ENCODE data around the gene MGMT. TPM values are rescaled to one million over a fixed set of nuclear protein-coding genes. Genes with fewer than 3 reads are reported as not detected.

MGMT gene
- total RNA-seq, 2 donors from 2014 or later = 41.1 to 50.4 TPM

DNA sequence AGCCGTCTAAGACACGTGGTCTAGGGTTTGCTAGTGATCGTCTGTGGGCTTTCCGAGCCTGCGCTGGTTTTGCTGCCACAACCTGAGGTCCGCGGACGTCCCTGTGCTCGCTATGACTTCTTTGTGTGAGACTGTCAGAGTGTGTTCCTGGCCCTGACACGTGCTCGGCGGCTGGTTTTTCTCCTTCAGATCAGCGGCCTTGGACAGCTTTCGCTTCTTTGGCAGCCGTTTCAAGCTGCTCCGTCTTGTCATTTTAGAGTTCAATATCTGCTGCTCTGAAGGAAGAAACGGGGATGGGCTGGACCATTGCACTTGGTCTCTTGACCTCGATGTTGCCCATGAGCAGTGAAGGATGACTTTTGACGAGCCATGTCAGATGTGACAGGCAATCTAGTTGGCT, 147.3 kb downstream of the MGMT start:
- H3K9me3 ChIP-seq = no peaks in the 10 kb centered on the region
- DNase-seq (ENCODE audit: low spot score) = no peak
- no peaks in the 10 kb centered on the region for H3K36me3 ChIP-seq
- intact Hi-C loops (cut with DNase I) = no loop called here
- no peaks in the 10 kb centered on the region for H3K4me1 ChIP-seq (replicated peaks)
- no peak overlapping the region for H3K27ac ChIP-seq
- H3K27me3 ChIP-seq (replicated peaks; ENCODE audit: insufficient read depth) = no peaks in the 10 kb centered on the region
- 94% methylated on average over 19 of the region's 19 CpGs for WGBS
- H3K4me3 ChIP-seq = no peak overlapping the region
- no peak for TF ChIP-seq POLR2A (IDR thresholded peaks at IDR 0.05)
- TF ChIP-seq, protein P1, sequence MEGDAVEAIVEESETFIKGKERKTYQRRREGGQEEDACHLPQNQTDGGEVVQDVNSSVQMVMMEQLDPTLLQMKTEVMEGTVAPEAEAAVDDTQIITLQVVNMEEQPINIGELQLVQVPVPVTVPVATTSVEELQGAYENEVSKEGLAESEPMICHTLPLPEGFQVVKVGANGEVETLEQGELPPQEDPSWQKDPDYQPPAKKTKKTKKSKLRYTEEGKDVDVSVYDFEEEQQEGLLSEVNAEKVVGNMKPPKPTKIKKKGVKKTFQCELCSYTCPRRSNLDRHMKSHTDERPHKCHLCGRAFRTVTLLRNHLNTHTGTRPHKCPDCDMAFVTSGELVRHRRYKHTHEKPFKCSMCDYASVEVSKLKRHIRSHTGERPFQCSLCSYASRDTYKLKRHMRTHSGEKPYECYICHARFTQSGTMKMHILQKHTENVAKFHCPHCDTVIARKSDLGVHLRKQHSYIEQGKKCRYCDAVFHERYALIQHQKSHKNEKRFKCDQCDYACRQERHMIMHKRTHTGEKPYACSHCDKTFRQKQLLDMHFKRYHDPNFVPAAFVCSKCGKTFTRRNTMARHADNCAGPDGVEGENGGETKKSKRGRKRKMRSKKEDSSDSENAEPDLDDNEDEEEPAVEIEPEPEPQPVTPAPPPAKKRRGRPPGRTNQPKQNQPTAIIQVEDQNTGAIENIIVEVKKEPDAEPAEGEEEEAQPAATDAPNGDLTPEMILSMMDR (IDR thresholded peaks at IDR 0.05) = no peak
- TF ChIP-seq POLR2AphosphoS5 (IDR thresholded peaks at IDR 0.05) = no peak

DNA sequence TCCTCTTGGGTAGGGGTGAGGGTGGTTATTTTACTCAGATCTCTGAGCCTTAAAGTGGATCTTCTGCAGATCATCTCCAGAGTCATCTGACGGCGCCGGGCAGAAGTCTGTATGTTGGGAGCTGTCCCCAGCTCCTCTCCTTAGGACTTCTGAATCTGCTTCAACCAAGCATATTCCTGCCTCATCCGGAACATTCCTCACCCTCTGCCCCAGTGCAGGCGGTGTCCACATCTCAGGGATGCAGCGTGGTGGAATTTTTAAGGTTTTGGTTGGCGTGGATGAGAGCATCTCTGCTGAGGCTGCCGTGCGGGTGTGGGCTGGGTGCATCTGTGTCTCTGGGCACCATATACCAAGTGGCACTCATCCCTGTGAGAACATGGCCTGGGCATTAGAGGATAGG, 148.3 kb downstream of the MGMT start:
- no peaks in the 10 kb centered on the region for H3K9me3 ChIP-seq
- intact Hi-C loops (cut with DNase I) = no loop called here
- DNase-seq (ENCODE audit: low spot score) = no peak
- H3K4me3 ChIP-seq = no peak overlapping the region
- no peaks in the 10 kb centered on the region for H3K36me3 ChIP-seq
- no peak for TF ChIP-seq POLR2A (IDR thresholded peaks at IDR 0.05)
- TF ChIP-seq, protein P1 (IDR thresholded peaks at IDR 0.05) = no peak
- TF ChIP-seq POLR2AphosphoS5 (IDR thresholded peaks at IDR 0.05) = no peak
- H3K4me1 ChIP-seq (replicated peaks) = no peaks in the 10 kb centered on the region
- H3K27ac ChIP-seq = no peak overlapping the region
- WGBS = 98% methylated on average over 9 of the region's 9 CpGs
- H3K27me3 ChIP-seq (replicated peaks; ENCODE audit: insufficient read depth) = no peaks in the 10 kb centered on the region

DNA sequence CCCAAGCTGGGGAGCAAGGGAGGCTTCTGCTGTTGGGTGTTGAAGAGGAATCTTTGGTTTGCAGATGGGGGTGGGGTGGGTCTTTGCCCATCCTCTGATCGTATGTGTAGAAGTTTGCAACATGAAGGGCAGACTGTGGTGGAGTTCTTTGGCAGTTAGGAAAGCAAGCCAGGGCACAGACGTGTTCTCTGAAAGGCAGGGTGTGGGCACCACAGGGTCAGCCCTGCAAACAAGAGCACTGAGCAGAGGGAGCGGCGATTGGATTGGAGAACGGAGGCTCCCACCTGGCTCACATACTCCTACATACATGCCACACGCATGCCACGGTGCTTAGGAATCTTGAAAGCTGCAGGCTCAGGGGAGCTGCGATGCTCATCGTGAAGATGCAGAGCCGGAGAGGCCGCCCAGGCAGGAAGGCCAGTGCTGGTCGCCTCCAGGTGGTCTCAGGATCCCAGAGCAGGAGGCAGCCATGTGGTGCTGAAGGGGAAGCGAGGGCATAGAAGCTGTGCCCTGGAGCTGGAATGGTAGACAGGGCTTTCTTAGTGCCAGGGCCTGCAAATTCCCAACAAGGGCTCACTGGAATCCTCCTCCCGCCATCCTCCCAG, 149.0 kb downstream of the MGMT start:
- TF ChIP-seq, protein P1 (IDR thresholded peaks at IDR 0.05) = no peak
- no peak for TF ChIP-seq POLR2A (IDR thresholded peaks at IDR 0.05)
- TF ChIP-seq POLR2AphosphoS5 (IDR thresholded peaks at IDR 0.05) = no peak
- H3K27ac ChIP-seq = no peak overlapping the region
- H3K4me1 ChIP-seq (replicated peaks) = no peaks in the 10 kb centered on the region
- WGBS = 96% methylated on average over 14 of the region's 14 CpGs
- no peak overlapping the region for H3K4me3 ChIP-seq
- no peaks in the 10 kb centered on the region for H3K36me3 ChIP-seq
- H3K9me3 ChIP-seq = no peaks in the 10 kb centered on the region
- no peaks in the 10 kb centered on the region for H3K27me3 ChIP-seq (replicated peaks; ENCODE audit: insufficient read depth)
- intact Hi-C loops (cut with DNase I) = no loop called here
- no peak for DNase-seq (ENCODE audit: low spot score)

DNA sequence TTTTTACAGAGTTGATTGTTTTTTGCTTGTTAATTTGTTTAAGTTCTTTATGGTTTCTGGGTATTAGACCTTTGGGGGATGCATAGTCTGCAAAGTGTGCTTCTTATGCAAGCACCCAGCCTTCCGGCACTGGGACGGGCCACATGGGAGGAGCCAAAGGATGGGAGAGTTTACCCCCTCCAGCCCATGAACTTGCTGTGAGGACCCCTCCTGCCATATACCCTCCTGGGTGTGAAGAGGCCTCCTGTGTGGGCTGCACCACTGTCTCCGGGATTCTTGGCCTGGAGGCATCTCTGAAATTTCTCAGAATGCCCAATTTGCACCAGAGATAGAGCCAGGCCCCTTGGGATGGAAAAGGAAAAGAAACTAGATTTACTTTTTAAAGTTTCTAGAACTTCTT, 150.7 kb downstream of the MGMT start:
- Histone ChIP-seq H3K9me3 (no peaks in the 10 kb centered on the region), H3K4me3 (no peak overlapping the region), H3K4me1 (replicated peaks) (no peaks in the 10 kb centered on the region), H3K27me3 (replicated peaks; ENCODE audit: insufficient read depth) (no peaks in the 10 kb centered on the region), H3K36me3 (no peaks in the 10 kb centered on the region), H3K27ac (no peak overlapping the region)
- TF ChIP-seq POLR2A (IDR thresholded peaks at IDR 0.05) (no peak), POLR2AphosphoS5 (IDR thresholded peaks at IDR 0.05) (no peak)
- TF ChIP-seq, protein P1 (IDR thresholded peaks at IDR 0.05) = no peak
- intact Hi-C loops (cut with DNase I) = no loop called here
- 88% methylated on average over 3 of the region's 3 CpGs for WGBS
- DNase-seq (ENCODE audit: low spot score) = no peak

DNA sequence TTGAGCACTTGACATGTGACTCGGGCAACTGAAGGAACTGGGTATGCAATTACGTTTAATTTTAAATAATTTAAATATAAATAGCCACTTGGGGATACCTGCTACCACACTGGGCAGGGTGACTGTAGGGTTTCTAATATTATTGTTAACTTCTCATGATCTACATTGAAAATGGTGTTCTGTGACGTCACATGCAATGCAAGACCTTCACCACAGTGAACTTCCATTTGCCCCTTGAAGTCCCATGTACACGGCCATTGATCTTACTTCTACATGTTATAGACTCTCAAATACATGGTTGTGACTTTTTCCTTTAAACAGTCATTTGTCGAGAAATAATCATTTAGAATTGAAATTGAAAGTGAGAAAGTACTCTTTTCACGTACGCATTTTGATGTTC, 154.0 kb downstream of the MGMT start:
- no peaks in the 10 kb centered on the region for H3K36me3 ChIP-seq
- no peaks in the 10 kb centered on the region for H3K27me3 ChIP-seq (replicated peaks; ENCODE audit: insufficient read depth)
- intact Hi-C loops (cut with DNase I) = no loop called here
- no peak overlapping the region for H3K4me3 ChIP-seq
- TF ChIP-seq, protein P1 (IDR thresholded peaks at IDR 0.05) = no peak
- TF ChIP-seq POLR2AphosphoS5 (IDR thresholded peaks at IDR 0.05) = no peak
- TF ChIP-seq POLR2A (IDR thresholded peaks at IDR 0.05) = no peak
- 81% methylated on average over 7 of the region's 7 CpGs for WGBS
- no peaks in the 10 kb centered on the region for H3K4me1 ChIP-seq (replicated peaks)
- no peak for DNase-seq (ENCODE audit: low spot score)
- no peak overlapping the region for H3K27ac ChIP-seq
- no peaks in the 10 kb centered on the region for H3K9me3 ChIP-seq
